Measurements from ENCODE around the gene PDE4B.
A peak's percentile ranks its signal among the peaks of the same experiment; 100 is the strongest.

The PDE4B gene

DNA sequence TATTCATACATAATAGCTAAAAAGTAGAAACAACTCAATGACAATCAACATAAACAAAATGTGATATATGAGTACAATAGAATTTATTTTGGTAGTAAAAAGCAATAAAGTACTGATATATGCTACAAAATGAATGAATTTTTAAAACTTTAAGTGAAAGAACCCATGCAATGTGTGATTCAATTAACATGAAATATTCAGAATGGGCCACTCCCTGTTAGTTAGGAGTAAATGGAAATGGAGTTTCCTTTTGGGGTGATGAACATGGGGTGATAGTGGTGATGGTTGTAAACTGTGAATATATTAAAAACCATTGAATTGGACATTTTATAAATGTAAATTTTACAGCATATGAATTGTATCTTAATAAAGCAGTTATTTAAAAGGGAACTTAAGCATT is 374.6 kb downstream of the PDE4B start:
- no peak overlapping the region for H3K27ac ChIP-seq
- TF ChIP-seq, protein P1, sequence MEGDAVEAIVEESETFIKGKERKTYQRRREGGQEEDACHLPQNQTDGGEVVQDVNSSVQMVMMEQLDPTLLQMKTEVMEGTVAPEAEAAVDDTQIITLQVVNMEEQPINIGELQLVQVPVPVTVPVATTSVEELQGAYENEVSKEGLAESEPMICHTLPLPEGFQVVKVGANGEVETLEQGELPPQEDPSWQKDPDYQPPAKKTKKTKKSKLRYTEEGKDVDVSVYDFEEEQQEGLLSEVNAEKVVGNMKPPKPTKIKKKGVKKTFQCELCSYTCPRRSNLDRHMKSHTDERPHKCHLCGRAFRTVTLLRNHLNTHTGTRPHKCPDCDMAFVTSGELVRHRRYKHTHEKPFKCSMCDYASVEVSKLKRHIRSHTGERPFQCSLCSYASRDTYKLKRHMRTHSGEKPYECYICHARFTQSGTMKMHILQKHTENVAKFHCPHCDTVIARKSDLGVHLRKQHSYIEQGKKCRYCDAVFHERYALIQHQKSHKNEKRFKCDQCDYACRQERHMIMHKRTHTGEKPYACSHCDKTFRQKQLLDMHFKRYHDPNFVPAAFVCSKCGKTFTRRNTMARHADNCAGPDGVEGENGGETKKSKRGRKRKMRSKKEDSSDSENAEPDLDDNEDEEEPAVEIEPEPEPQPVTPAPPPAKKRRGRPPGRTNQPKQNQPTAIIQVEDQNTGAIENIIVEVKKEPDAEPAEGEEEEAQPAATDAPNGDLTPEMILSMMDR (conservative IDR thresholded peaks at IDR 0.05), result no peak

DNA sequence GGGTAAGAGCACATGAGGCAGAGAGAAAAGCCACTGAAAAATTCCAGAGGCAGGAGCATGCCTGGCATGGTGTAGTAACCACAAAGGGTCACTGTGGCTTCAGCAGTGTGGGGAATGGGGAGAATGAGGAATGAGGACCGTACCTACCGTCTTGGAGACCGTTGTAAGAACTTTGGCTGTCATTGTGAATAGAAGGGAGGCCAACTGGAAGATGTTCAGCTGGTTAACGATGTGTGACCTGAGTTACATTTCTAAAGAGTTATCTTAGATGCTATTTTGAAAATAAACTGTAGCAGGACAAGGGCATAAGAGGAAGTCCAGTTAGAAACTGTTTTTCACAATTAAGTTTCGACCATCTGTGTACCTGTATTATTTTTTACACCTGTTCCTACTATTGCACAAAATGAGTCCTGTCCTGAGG is 375.8 kb downstream of the PDE4B start:
- TF ChIP-seq, protein P1 (conservative IDR thresholded peaks at IDR 0.05), result no peak
- no peak overlapping the region for H3K27ac ChIP-seq

DNA sequence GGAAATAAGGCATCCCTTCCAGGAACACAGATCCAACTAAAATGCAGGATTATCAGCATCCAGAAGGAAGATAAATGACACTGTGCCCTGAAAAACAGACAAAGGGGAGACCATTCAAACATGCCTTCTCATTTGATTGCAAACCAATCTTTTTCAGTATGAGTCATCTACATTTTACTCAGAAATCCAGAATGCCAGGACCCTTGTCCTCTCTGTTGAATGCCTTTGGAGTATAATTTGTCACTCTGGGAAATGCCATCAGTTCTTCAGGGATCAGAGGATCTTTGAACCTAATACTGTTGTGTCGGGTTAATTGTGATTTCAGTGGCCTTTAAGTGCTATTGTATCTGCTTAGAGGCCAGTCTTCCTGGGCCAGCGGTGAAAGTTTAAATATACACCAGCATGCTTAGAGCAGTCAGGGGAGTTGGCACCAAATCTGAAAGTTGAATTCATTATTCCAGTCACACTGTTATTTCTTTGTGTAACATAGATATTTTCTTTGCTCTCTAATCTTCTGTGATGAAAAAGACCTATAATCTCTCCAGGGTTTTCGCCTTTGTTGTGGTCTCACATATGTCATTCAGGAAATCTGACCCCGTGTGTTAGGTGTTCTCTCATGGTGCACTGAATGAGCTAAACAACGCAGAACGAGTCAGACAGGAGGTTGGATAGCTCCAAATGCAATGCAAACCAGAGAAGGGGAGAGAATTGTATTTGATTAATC is 376.4 kb downstream of the PDE4B start:
- TF ChIP-seq, protein P1 (conservative IDR thresholded peaks at IDR 0.05), result no peak
- H3K27ac ChIP-seq, result peak overlapping the region; percentile 48

DNA sequence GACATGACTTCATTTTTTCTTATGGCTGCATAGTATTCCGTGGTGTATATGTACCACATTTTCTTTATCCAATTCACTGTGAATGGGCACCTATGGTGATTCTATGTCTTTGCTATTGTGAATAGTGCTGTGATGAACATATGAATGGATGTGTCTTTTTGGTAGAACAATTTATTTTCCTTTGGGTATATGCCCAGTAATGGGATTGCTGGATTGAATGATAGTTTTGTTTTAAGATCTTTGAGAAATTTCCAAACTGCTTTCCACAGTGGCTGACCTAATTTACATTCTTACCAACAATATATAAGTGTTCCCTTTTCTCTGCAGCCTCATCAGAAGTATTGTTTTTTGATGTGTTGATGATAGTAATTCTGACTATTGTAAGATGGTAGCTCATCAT is 379.6 kb downstream of the PDE4B start:
- TF ChIP-seq, protein P1 (conservative IDR thresholded peaks at IDR 0.05), result no peak
- H3K27ac ChIP-seq, result no peak overlapping the region

DNA sequence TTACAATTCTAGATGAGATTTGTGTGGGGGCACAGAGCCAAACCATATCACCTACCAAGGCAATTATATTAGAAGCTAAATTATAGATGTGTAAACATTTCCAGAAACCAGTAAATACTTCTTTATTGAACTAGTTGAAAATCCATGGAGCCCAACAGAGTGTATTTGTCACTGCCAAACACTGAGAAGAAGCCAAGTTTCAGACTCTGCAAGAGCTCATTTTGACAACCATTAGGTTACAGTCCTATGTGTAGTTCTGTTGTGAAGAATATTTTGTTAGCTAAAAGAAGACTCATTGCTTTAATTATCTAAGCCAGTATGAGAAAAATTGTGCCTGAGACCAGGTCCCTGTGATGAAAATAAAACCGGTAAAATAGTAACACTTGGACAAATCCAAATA is 382.4 kb downstream of the PDE4B start:
- TF ChIP-seq, protein P1 (conservative IDR thresholded peaks at IDR 0.05), result no peak
- peak overlapping the region; percentile 26 for H3K27ac ChIP-seq

DNA sequence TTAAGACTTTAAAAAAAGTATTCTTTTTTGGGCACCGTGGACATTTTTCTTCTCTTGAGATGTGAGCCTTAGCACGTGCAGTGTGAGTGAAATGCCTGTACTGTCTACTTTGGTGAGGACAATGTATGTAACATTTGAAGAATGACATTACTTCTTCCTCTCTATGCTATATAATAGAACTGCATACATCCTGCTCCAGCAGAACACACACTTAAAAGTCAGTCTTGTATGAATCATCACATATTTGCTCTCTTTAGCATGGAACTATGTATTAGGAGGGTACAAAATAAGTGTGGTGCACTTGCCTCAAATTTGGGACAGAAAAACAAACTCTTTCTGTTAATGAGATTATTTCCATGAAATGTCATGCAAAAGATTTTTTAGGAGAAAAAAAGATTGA is 382.9 kb downstream of the PDE4B start:
- H3K27ac ChIP-seq, result peak overlapping the region; percentile 26
- TF ChIP-seq, protein P1 (conservative IDR thresholded peaks at IDR 0.05), result no peak

DNA sequence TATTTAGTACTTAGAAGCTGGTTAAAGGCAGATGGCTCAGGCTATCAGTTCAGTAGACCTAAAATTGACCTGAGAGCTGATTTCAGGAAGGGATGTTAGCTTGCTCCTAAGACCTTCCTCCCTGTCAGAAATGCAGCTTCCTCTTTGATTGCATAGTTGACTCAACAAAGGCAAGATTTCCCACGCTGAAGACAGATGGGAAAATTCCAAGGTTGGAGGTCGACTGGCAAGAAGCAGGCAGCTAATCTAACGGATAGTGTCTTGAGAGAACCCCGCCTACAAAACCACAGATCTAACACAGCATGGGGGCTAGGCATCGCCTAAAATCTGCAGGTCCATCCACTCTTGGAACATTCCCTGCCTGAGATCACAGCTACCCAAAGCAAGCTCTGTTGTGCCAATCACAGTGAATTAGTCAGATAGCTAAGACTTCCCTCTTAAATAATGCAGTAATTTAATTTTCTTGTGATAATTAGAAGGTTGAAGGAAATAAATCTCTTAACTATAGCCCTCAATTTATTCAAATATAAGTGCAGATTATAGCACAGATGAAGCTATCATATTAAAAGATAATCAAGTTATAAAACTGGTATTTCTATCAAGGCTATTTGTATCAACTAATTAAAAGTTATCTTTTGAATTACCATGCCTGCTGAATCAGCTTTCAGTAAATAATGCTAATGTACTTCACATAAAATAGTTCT is 383.5 kb downstream of the PDE4B start:
- peak overlapping the region; percentile 26; the same call in 1 of the 2 replicates for H3K27ac ChIP-seq
- TF ChIP-seq, protein P1 (conservative IDR thresholded peaks at IDR 0.05), result no peak

Measured in VCaP (cell line).